HepG2 (cell line): ENCODE data around the gene STX1B. TPM values are rescaled to one million over a fixed set of nuclear protein-coding genes. Genes with fewer than 3 reads are reported as not detected.

Source experiments
- CBX1 ChIP-seq: IDR thresholded peaks from one replicate; pipeline ENCODE4 v1.6.1; 2016; ENCODE audit warnings: antibody characterized with exemption, low read depth
- HMG20A ChIP-seq: IDR thresholded peaks from 2 replicates; pipeline ENCODE4 v1.6.1; 2016; ENCODE audit warnings: borderline replicate concordance
- HNF4G ChIP-seq, 2 experiments: sonication (generic) in 1 of 2; formaldehyde crosslinking in 1 of 2; IDR thresholded peaks; 2 replicates each; pipeline versions ENCODE4 v1.4.0 to v1.6.1; 2011 to 2020; ENCODE audit warnings: borderline replicate concordance in 2 of 2, low read depth in 2 of 2, mild to moderate bottlenecking in 2 of 2, low read length in 1 of 2, missing genetic modification reagents in 1 of 2, moderate library complexity in 1 of 2
- KDM1A ChIP-seq: IDR thresholded peaks from 2 replicates; pipeline ENCODE4 v1.6.1; 2016; ENCODE audit warnings: missing compliant biosample characterization
- KLF6 ChIP-seq: IDR thresholded peaks from 2 replicates; pipeline ENCODE4 v1.8.0; 2016; ENCODE audit warnings: missing biosample characterization, missing genetic modification reagents
- NPAS2 ChIP-seq: sonication (generic); formaldehyde crosslinking; IDR thresholded peaks from 2 replicates; pipeline ENCODE4 v1.8.0; 2022; ENCODE audit warnings: mild to moderate bottlenecking, missing genetic modification reagents, borderline replicate concordance
- RBM39 ChIP-seq: fragments of 200-400 bp; formaldehyde crosslinking; IDR thresholded peaks from one replicate; pipeline ENCODE4 v1.6.1; 2018; ENCODE audit warnings: antibody characterized with exemption, mild to moderate bottlenecking, low read depth, low read length; ENCODE audit not compliant: poor library complexity, severe bottlenecking
- TGIF2 ChIP-seq: IDR thresholded peaks from 2 replicates; pipeline ENCODE4 v1.6.1; 2016; ENCODE audit warnings: control low read depth, missing compliant biosample characterization
- ZNF343 ChIP-seq: sonication (generic); formaldehyde crosslinking; IDR thresholded peaks from 2 replicates; pipeline ENCODE4 v1.4.0; 2020; ENCODE audit warnings: mild to moderate bottlenecking, missing genetic modification reagents
- ZNF530 ChIP-seq: sonication (generic); formaldehyde crosslinking; IDR thresholded peaks from 2 replicates; pipeline ENCODE4 v1.5.0; 2020; ENCODE audit warnings: low read depth, mild to moderate bottlenecking, missing genetic modification reagents
- ZNF777 ChIP-seq: sonication (generic); formaldehyde crosslinking; IDR thresholded peaks from 2 replicates; pipeline ENCODE4 v1.4.0; 2020; ENCODE audit warnings: missing genetic modification reagents
- polyA plus RNA-seq, 8 experiments: library from polyadenylated mRNA; depleted of rRNA in 3 of 8; stranded (reverse) in 7 of 8; unstranded in 1 of 8; fragments of >200 nt; fragmentation: Illumina TruSeq in 4 of 8; extraction: Trizol in 4 of 8; gene quantifications; 2 replicates each; pipeline versions ENCODE4 v1.2.1 to v1.2.3, GENCODE V29; 2011 to 2016; ENCODE audit warnings: low read depth in 4 of 8, missing spikeins in 1 of 8, mixed read lengths in 1 of 8; ENCODE audit not compliant: insufficient read depth in 1 of 8
- total RNA-seq, 5 experiments: library from RNA; depleted of rRNA; stranded (reverse); fragments of >200 nt; fragmentation: Illumina TruSeq; extraction: Trizol; gene quantifications; 2 replicates each; pipeline ENCODE4 v1.2.3, GENCODE V29; 2016; ENCODE audit warnings: low read depth in 1 of 5
- TF ChIP-seq, protein P1 (sequence below): sonication (generic); formaldehyde crosslinking; IDR thresholded peaks from 2 replicates; pipeline ENCODE4 v1.5.1; 2020; ENCODE audit warnings: missing genetic modification reagents, mild to moderate bottlenecking, borderline replicate concordance
- TF ChIP-seq, protein P2 (sequence below): sonication (generic); formaldehyde crosslinking; IDR thresholded peaks from 2 replicates; pipeline ENCODE4 v1.5.0; 2020; ENCODE audit warnings: mild to moderate bottlenecking, missing genetic modification reagents, borderline replicate concordance
- TF ChIP-seq, protein P3 (sequence below): sonication (generic); formaldehyde crosslinking; IDR thresholded peaks from 2 replicates; pipeline ENCODE4 v1.8.0; 2022; ENCODE audit warnings: mild to moderate bottlenecking, missing genetic modification reagents, borderline replicate concordance
- TF ChIP-seq, protein P4 (sequence below): IDR thresholded peaks from 2 replicates; pipeline ENCODE4 v1.6.1; 2016; ENCODE audit warnings: low read depth, control low read depth
- TF ChIP-seq, protein P5 (sequence below): IDR thresholded peaks from 2 replicates; pipeline ENCODE4 v1.6.1; 2016; ENCODE audit warnings: missing genetic modification reagents, missing compliant biosample characterization

The STX1B gene
- total and polyA plus RNA-seq, 2 of the 13 experiments (the other 11 are each of a cell fraction or from before 2014, with no cell fraction given): 2.1 to 3.0 TPM

DNA sequence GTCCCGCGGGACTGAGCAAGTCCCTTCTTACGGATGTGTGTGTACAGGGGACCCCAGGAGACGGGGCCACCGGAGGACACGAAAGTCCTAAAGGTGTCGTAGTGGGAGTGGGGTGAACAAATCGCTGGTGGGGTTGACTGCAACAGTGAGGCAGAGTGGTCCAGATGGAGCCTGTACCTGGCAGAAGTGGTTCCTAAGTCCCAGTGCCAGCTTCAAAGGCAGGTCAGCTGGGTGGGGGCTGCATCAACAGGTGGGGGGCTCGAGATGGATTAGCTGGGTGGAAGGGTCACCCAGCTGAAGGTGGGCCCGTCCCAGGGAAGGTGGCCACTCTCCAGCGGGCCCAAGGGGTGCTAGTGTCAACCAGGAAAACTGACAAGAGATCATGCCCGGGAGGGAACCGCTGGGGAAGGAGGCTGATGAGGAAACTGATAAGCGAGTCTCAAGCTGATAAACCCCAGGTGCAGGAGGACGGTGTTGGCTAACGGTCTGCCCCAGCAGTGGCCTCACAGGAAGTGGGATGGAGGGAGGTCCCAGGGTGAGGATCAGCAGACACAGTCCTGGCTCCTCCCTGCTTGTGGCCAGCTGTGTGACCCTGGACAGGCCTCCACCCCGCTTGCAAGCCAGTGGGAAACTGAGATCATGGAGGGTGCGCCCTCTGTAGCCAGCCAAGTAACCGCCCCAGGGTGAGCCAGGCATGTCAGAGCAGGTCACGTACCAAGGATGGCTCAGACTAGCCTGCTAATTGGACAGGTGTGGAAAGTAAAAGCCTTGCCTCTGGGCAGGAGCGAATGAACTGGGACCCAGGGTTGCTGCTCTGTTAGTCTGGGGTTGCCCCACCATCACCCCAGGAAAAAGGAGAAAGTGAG, 60.6 kb downstream of the STX1B start (continued):
- TF ChIP-seq, protein P1, sequence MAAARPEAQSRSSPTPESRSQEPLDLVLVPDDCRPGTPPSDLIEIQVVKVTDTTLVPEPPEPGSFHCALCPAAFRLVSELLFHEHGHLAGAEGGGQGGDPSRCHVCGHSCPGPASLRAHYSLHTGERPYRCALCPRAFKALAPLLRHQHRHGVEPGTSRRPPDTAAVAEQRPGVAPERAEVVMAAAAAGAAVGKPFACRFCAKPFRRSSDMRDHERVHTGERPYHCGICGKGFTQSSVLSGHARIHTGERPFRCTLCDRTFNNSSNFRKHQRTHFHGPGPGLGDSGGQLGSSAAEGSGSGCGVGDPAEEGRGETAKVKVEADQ (CRISPR knock-in tag): no peak
- TF ChIP-seq TGIF2 (CRISPR knock-in tag) (no peak; the same call in 1 of the 2 replicates), KLF6 (CRISPR knock-in tag) (peak; percentile 90; the same call in 1 of the 2 replicates), CBX1 (no peak), HNF4G (IDR thresholded peaks at IDR 0.05; ENCODE audit: borderline replicate concordance, low read depth, low read length) (no peak), HNF4G (CRISPR knock-in tag; IDR thresholded peaks at IDR 0.05; ENCODE audit: borderline replicate concordance, low read depth) (no peak), KDM1A (CRISPR knock-in tag) (0 out of 2 replicates have a peak, but pooled peaks have one; percentile 57), ZNF777 (no peak), ZNF530 (CRISPR knock-in tag) (no peak), HMG20A (CRISPR knock-in tag) (peak; percentile 82; the same call in 1 of the 2 replicates), RBM39 (no peak), ZNF343 (CRISPR knock-in tag) (peak; percentile 49; the same call in 1 of the 2 replicates), NPAS2 (CRISPR knock-in tag) (0 out of 2 replicates have a peak, but pooled peaks have one; percentile 25)
- TF ChIP-seq, protein P2, sequence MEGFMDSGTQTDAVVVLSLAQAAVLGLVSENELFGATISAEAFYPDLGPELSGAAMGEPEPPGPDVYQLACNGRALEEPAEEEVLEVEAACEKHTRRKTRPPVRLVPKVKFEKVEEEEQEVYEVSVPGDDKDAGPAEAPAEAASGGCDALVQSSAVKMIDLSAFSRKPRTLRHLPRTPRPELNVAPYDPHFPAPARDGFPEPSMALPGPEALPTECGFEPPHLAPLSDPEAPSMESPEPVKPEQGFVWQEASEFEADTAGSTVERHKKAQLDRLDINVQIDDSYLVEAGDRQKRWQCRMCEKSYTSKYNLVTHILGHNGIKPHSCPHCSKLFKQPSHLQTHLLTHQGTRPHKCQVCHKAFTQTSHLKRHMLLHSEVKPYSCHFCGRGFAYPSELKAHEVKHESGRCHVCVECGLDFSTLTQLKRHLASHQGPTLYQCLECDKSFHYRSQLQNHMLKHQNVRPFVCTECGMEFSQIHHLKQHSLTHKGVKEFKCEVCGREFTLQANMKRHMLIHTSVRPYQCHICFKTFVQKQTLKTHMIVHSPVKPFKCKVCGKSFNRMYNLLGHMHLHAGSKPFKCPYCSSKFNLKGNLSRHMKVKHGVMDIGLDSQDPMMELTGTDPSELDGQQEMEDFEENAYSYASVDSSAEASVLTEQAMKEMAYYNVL (CRISPR knock-in tag): peak; percentile 96
- TF ChIP-seq, protein P3, sequence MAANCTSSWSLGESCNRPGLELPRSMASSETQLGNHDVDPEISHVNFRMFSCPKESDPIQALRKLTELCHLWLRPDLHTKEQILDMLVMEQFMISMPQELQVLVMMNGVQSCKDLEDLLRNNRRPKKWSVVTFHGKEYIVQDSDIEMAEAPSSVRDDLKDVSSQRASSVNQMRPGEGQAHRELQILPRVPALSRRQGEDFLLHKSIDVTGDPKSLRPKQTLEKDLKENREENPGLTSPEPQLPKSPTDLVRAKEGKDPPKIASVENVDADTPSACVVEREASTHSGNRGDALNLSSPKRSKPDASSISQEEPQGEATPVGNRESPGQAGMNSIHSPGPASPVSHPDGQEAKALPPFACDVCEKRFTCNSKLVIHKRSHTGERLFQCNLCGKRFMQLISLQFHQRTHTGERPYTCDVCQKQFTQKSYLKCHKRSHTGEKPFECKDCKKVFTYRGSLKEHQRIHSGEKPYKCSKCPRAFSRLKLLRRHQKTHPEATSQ: peak; percentile 58; the same call in 1 of the 2 replicates
- TF ChIP-seq, protein P4, sequence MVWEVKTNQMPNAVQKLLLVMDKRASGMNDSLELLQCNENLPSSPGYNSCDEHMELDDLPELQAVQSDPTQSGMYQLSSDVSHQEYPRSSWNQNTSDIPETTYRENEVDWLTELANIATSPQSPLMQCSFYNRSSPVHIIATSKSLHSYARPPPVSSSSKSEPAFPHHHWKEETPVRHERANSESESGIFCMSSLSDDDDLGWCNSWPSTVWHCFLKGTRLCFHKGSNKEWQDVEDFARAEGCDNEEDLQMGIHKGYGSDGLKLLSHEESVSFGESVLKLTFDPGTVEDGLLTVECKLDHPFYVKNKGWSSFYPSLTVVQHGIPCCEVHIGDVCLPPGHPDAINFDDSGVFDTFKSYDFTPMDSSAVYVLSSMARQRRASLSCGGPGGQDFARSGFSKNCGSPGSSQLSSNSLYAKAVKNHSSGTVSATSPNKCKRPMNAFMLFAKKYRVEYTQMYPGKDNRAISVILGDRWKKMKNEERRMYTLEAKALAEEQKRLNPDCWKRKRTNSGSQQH (CRISPR knock-in tag): peak; percentile 78; the same call in 1 of the 2 replicates
- TF ChIP-seq, protein P5, sequence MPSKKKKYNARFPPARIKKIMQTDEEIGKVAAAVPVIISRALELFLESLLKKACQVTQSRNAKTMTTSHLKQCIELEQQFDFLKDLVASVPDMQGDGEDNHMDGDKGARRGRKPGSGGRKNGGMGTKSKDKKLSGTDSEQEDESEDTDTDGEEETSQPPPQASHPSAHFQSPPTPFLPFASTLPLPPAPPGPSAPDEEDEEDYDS (CRISPR knock-in tag): peak; percentile 97
